A549 (cell line): ENCODE measurements around the gene C19orf25. TPM values are rescaled to one million over a fixed set of nuclear protein-coding genes. Genes with fewer than 3 reads are reported as not detected.

Experiments
- ATAC-seq, 2 experiments: fragments of 200-7000 bp in 1 of 2; fragments of >200 bp in 1 of 2; cut with Nextera tagmentation in 1 of 2; cut with Tn5 transposase in 1 of 2; 3 replicates each; pipeline versions ENCODE4 v1.8.0 to v1.9.1; 2018 to 2020; ENCODE audit warnings: mild to moderate bottlenecking in 1 of 2, moderate library complexity in 1 of 2
- CTCF ChIA-PET: fragments of 300-600 bp; sonication (Branson Sonifier 250); formaldehyde crosslinking; extraction: SDS; loops from one replicate; lab custom pipeline; 2021; ENCODE audit warnings: antibody characterized with exemption, inconsistent platforms; lab: Yijun Ruan, JAX
- POLR2A ChIA-PET: fragments of 350-600 bp; formaldehyde crosslinking; extraction: SDS; loops from one replicate; lab custom pipeline; 2021; ENCODE audit warnings: antibody characterized with exemption, inconsistent platforms; lab: Yijun Ruan, JAX
- DNase-seq, 2 experiments: peaks; one replicate each; pipeline versions ENCODE4 v3.0.0 to v3.0.0-alpha.2; 2011 to 2016; ENCODE audit warnings: low read depth in 1 of 2, low spot score in 1 of 2
- FAIRE-seq: peaks from 2 replicates; lab custom pipeline; 2011; peaks lifted over from hg19 to GRCh38; lab: Jason Lieb, UNC
- H3K27ac ChIP-seq, 2 experiments: fragments of >200 bp; sonication (Bioruptor Twin); formaldehyde crosslinking; 3 replicates each; pipeline ENCODE4 v1.5.1; 2016 to 2017
- H3K4me1 ChIP-seq: fragments of >200 bp; sonication (Bioruptor Twin); formaldehyde crosslinking; 3 replicates; pipeline ENCODE4 v1.6.1; 2016
- H3K4me2 ChIP-seq: fragments of >200 bp; sonication (Bioruptor Twin); formaldehyde crosslinking; 3 replicates; pipeline ENCODE4 v1.6.1; 2016
- H3K4me3 ChIP-seq: fragments of >200 bp; sonication (Bioruptor Twin); formaldehyde crosslinking; 3 replicates; pipeline ENCODE4 v1.5.1; 2016
- H3K9me3 ChIP-seq: fragments of >200 bp; sonication (Bioruptor Twin); formaldehyde crosslinking; 3 replicates; pipeline ENCODE4 v1.6.1; 2016
- EHMT2 ChIP-seq: fragments of 200-600 bp; sonication (generic); IDR thresholded peaks from 2 replicates; pipeline ENCODE4 v1.6.1; 2016; ENCODE audit warnings: antibody characterized with exemption, low read depth, mild to moderate bottlenecking, moderate library complexity
- ELK1 ChIP-seq: fragments of 150-350 bp; IDR thresholded peaks from 2 replicates; pipeline ENCODE4 v1.6.1; 2014; ENCODE audit warnings: low read depth, mild to moderate bottlenecking, low read length
- EP300 ChIP-seq, 2 experiments: fragments of >200 bp; sonication (Bioruptor Twin); formaldehyde crosslinking; IDR thresholded peaks; 2 replicates in 1 of 2; 3 replicates in 1 of 2; pipeline ENCODE4 v1.6.1; 2016 to 2017
- ESRRA ChIP-seq: fragments of 150-350 bp; IDR thresholded peaks from 2 replicates; pipeline ENCODE4 v1.6.1; 2014; ENCODE audit warnings: mild to moderate bottlenecking, low read length, borderline replicate concordance
- FOSB ChIP-seq: fragments of 250-450 bp; sonication (Bioruptor Pico); IDR thresholded peaks from 2 replicates; pipeline ENCODE4 v1.5.0; 2020; ENCODE audit warnings: mild to moderate bottlenecking, moderate library complexity
- FOSL2 ChIP-seq, 2 experiments: fragments of 450-650 bp in 1 of 2; fragments of >200 bp in 1 of 2; sonication (Bioruptor Twin) in 1 of 2; formaldehyde crosslinking; IDR thresholded peaks; 2 replicates each; pipeline versions ENCODE4 v1.5.0 to v1.6.1; 2016 to 2020; ENCODE audit warnings: mild to moderate bottlenecking in 1 of 2, moderate library complexity in 1 of 2
- GATA3 ChIP-seq: IDR thresholded peaks from 2 replicates; pipeline ENCODE4 v1.6.1; 2012; ENCODE audit warnings: borderline replicate concordance
- HDAC2 ChIP-seq: fragments of 200-600 bp; sonication (generic); IDR thresholded peaks from 2 replicates; pipeline ENCODE4 v1.6.1; 2016
- HEYL ChIP-seq: fragments of 250-450 bp; sonication (Bioruptor Pico); IDR thresholded peaks from 2 replicates; pipeline ENCODE4 v1.8.0; 2021; ENCODE audit warnings: mild to moderate bottlenecking, moderate library complexity
- HOXB13 ChIP-seq: fragments of 250-450 bp; sonication (Bioruptor Pico); IDR thresholded peaks from 2 replicates; pipeline ENCODE4 v1.5.0; 2020; ENCODE audit warnings: low read depth, mild to moderate bottlenecking, moderate library complexity
- HOXB5 ChIP-seq: fragments of 250-450 bp; sonication (Bioruptor Pico); IDR thresholded peaks from 2 replicates; pipeline ENCODE4 v1.5.0; 2020; ENCODE audit warnings: mild to moderate bottlenecking, moderate library complexity
- JUN ChIP-seq, 2 experiments: fragments of >200 bp; sonication (Bioruptor Twin); formaldehyde crosslinking; IDR thresholded peaks; 2 replicates in 1 of 2; 3 replicates in 1 of 2; pipeline ENCODE4 v1.6.1; 2016 to 2017
- NFE2L2 ChIP-seq: fragments of 150-350 bp; conservative IDR thresholded peaks from 2 replicates; pipeline ENCODE4 v1.6.1; 2014; ENCODE audit warnings: low read length
- TP53 ChIP-seq: fragments of 250-450 bp; sonication (Bioruptor Pico); IDR thresholded peaks from 2 replicates; pipeline ENCODE4 v1.5.0; 2021; ENCODE audit warnings: mild to moderate bottlenecking, moderate library complexity
- ZC3H11A ChIP-seq: fragments of 450-650 bp; IDR thresholded peaks from 2 replicates; pipeline ENCODE4 v1.6.1; 2014; ENCODE audit warnings: antibody characterized with exemption, mild to moderate bottlenecking
- ZFP36 ChIP-seq: fragments of 450-650 bp; IDR thresholded peaks from 2 replicates; pipeline ENCODE4 v1.6.1; 2014; ENCODE audit warnings: borderline replicate concordance; ENCODE audit not compliant: partially characterized antibody
- ZSCAN20 ChIP-seq: fragments of 250-450 bp; sonication (Bioruptor Pico); IDR thresholded peaks from 2 replicates; pipeline ENCODE4 v1.8.0; 2022; ENCODE audit warnings: mild to moderate bottlenecking, moderate library complexity
- WGBS: methylation state at CpG from one replicate; pipeline ENCODE4 v1.1.6; 2017; ENCODE audit errors: missing lambda C conversion rate; 5-methylcytosine and 5-hydroxymethylcytosine counted together
- polyA plus RNA-seq, 4 experiments: library from polyadenylated mRNA; depleted of rRNA in 3 of 4; stranded (reverse); fragments of >200 nt; fragmentation: RNase III in 1 of 4; extraction: RNeasy Plus Mini Kit Qiagen cat#74134 plus additional on column Dnase treatment in 1 of 4; gene quantifications; 2 replicates in 3 of 4; 3 replicates in 1 of 4; pipeline ENCODE4 v1.2.3, GENCODE V29; 2011 to 2017
- TF ChIP-seq, protein P1 (sequence below): fragments of 200-600 bp; sonication (generic); IDR thresholded peaks from 2 replicates; pipeline ENCODE4 v1.6.1; 2016; ENCODE audit warnings: antibody characterized with exemption, mild to moderate bottlenecking, moderate library complexity
- TF ChIP-seq, protein P2 (sequence below): IDR thresholded peaks from 2 replicates; pipeline ENCODE4 v1.6.1; 2012
- TF ChIP-seq, protein P3 (sequence below): fragments of 250-450 bp; sonication (Bioruptor Pico); IDR thresholded peaks from 2 replicates; pipeline ENCODE4 v1.5.0; 2020; ENCODE audit warnings: low read depth, mild to moderate bottlenecking, moderate library complexity

Gene C19orf25
- polyA plus RNA-seq, 2 of the 4 experiments (the other 2 are of a cell fraction) = 8.2 to 20.7 TPM

DNA sequence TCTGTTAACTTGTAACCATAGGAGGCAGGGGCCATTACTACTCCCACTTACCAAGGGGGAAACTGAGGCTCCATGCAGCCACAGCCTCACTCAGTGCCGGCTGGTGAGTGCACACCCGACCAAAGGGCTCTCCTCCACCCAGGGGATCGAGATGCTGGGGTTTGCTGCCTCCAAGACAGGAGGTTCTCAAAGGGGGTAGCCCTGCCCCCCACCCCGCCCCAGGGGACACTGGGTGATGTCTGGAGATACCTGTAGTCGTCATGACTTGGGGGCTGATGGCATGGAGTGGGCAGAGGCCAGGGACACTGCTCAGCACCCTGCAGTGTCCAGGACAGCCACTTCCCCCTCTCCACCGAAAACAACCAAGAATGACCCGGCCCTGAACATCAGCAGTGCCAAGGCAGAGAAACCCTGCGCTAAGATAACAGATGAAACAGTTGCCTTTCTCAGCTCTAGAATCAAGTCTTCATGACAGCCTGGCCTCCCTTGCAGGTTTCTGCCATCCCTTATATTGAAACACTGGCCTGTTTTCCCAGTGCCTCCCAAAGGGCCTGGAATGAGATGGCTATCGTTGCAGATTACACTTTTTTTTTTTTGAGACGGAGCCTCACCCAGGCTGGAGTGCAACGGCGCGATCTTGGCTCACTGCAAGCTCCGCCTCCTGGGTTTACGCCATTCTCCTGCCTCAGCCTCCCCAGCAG, 15.2 kb upstream of the C19orf25 start (continued):
- TF ChIP-seq, protein P1, sequence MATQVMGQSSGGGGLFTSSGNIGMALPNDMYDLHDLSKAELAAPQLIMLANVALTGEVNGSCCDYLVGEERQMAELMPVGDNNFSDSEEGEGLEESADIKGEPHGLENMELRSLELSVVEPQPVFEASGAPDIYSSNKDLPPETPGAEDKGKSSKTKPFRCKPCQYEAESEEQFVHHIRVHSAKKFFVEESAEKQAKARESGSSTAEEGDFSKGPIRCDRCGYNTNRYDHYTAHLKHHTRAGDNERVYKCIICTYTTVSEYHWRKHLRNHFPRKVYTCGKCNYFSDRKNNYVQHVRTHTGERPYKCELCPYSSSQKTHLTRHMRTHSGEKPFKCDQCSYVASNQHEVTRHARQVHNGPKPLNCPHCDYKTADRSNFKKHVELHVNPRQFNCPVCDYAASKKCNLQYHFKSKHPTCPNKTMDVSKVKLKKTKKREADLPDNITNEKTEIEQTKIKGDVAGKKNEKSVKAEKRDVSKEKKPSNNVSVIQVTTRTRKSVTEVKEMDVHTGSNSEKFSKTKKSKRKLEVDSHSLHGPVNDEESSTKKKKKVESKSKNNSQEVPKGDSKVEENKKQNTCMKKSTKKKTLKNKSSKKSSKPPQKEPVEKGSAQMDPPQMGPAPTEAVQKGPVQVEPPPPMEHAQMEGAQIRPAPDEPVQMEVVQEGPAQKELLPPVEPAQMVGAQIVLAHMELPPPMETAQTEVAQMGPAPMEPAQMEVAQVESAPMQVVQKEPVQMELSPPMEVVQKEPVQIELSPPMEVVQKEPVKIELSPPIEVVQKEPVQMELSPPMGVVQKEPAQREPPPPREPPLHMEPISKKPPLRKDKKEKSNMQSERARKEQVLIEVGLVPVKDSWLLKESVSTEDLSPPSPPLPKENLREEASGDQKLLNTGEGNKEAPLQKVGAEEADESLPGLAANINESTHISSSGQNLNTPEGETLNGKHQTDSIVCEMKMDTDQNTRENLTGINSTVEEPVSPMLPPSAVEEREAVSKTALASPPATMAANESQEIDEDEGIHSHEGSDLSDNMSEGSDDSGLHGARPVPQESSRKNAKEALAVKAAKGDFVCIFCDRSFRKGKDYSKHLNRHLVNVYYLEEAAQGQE = no peak
- TF ChIP-seq NFE2L2 = no peak
- TF ChIP-seq HOXB13 = no peak

GRCh38 chr19:1492474-1493006, 13.5 kb upstream of the C19orf25 start:
- CTCF ChIA-PET = interaction anchor here (1.2 kb wide), 1 partner anchor 16 kb away, joined by 5 read pairs; no protein-coding TSS in a partner anchor
- no peak for FAIRE-seq
- Histone ChIP-seq H3K4me1 (peaks cover 18% of the 10 kb centered on the region; the same call in 2 of the 3 replicates), H3K27ac (peak overlapping the region in 1 of 2 experiments; percentile 33; a peak in 1 of 6 replicates), H3K4me2 (no peak overlapping the region; the same call in 2 of the 3 replicates), H3K9me3 (no peaks in the 10 kb centered on the region), H3K4me3 (no peak overlapping the region)
- ATAC-seq = no peak
- DNase-seq = no peak
- 66% methylated on average over 8 of the region's 10 CpGs for WGBS
- TF ChIP-seq HEYL (CRISPR knock-in tag) (no peak), ZSCAN20 (CRISPR knock-in tag) (no peak), GATA3 (no peak), TP53 (CRISPR knock-in tag) (no peak), ESRRA (no peak), JUN (IDR thresholded peaks at IDR 0.05) (no peak), FOSB (CRISPR knock-in tag) (no peak), EP300 (IDR thresholded peaks at IDR 0.05) (no peak), HOXB13 (no peak), ZFP36 (no peak), HDAC2 (no peak), ELK1 (no peak), HOXB5 (CRISPR knock-in tag) (no peak), EHMT2 (no peak), ZC3H11A (no peak), FOSL2 (IDR thresholded peaks at IDR 0.05) (no peak), FOSL2 (CRISPR knock-in tag; IDR thresholded peaks at IDR 0.05) (no peak)
- TF ChIP-seq, protein P2, sequence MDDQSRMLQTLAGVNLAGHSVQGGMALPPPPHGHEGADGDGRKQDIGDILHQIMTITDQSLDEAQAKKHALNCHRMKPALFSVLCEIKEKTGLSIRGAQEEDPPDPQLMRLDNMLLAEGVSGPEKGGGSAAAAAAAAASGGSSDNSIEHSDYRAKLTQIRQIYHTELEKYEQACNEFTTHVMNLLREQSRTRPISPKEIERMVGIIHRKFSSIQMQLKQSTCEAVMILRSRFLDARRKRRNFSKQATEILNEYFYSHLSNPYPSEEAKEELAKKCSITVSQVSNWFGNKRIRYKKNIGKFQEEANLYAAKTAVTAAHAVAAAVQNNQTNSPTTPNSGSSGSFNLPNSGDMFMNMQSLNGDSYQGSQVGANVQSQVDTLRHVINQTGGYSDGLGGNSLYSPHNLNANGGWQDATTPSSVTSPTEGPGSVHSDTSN = no peak
- TF ChIP-seq, protein P3, sequence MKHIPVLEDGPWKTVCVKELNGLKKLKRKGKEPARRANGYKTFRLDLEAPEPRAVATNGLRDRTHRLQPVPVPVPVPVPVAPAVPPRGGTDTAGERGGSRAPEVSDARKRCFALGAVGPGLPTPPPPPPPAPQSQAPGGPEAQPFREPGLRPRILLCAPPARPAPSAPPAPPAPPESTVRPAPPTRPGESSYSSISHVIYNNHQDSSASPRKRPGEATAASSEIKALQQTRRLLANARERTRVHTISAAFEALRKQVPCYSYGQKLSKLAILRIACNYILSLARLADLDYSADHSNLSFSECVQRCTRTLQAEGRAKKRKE (CRISPR knock-in tag) = no peak
- POLR2A ChIA-PET = interaction anchor here (0.6 kb wide), 1 partner anchor 100 kb away, joined by 3 read pairs; the partner anchor contains the start of gene MBD3
